COLO829 (cell line): ENCODE data around the gene ISG20L2.

ENCODE experiments used
- DNase-seq: peaks from one replicate; pipeline ENCODE4 v3.0.0; 2012; ENCODE audit warnings: low spot score

ISG20L2 gene

DNA sequence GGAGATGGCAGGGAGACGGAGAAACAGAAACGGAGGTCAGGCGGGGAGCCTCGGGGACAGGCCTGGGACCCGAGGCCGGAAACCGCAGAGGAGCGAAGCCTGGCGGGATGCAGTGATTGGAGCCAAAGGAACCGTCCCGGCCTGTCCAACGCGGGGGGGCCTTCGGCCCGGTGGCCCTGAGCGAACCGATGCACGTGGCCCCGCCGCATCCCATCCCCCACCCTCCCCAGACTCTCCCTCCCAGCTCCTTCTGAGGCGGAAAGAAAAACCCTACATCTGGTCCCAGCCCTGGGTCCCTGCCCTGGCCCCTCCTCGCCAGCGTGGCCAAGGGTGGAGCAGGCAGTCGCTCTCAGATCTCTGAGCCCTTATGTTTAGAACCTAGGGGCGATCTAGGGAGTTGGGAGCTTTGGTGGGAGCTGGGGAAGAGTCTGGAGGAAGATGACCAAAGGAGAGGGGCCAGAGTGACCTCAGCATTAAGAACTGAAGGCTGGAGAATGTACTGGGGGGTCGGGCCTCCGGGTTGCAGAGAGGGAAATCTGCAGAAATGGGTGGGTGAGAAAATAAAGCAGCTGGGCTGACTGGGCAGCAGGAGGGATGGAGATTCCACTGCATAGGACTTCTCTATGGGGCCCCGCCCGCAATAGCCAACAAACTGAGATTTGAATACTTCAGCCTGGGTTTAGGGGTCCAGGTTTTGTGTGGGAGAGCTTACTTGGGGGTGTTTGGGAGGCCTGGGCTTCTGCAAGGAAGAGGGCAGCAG lies 21.7 kb downstream of the ISG20L2 start:
- no peak for DNase-seq

DNA sequence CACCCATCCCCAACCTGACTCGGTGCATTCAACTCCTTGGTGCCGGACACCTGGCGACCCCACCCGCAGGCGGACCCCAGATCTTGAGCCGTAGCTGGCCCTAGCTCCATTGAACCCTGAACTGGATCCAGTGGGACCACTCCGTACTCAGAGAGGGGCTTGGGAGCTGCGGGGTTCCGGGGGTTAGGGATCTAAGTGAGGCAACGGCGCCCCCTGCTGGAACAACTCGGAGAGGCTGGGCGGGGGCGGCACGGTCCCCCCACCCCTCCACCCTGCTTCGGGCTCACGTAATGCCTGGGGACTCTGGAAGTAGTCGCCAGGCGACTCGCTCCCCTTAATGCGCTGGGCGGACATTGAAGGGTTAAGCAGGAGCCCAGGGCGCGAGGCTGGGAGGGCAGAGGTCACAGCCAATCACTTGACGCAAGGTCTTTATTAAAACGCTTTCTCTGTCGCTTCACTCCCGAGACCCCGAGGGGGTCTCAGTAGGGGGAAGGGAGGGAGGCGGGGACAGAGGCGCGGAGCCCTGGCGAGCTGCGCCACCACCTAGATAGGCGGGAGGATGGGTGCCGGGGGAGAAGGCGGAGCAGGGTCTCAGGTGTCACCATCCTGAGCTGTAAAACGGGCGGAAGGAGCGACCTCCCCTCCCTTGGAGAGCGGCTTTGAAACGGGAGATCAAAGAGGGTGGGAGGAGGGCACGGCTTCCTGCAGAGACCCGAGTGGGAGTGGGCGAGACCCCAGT lies 22.5 kb downstream of the ISG20L2 start:
- peak; percentile 51 for DNase-seq

DNA sequence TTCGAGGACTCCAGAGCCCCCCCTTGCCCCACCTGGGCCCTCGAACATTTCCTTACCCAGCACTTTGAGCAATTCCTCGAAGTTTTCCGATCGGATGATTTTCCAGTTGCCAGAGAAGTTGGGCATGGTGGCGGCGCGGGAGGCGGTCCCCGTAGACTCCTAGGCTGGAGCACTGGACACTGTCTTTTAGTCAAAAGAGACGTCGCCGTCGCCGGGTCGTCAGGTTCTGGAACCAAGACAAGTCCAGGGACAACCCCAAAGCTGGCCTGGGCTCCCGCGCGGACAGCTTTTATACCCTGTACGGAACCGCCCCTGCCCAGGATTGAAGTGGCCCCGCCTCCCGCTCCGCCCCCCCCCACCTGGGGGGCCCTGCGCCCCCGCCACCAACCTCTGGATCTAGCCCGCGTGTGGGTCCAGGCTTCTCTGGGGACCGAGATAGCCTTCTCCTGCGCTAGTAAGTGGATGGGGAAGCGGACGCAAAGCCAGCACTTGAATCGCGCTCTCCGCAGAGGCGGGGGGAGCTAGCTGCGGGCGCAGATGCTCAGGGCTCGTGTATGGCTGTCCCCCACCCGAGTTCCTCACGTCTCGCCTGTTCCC lies 23.1 kb downstream of the ISG20L2 start, which contains the start of gene CRABP2:
CRABP2 (minus strand) TSS at position 263 of the 597 bp plus-strand sequence; CDS start at position 126, 137 bp downstream.
- no peak for DNase-seq

DNA sequence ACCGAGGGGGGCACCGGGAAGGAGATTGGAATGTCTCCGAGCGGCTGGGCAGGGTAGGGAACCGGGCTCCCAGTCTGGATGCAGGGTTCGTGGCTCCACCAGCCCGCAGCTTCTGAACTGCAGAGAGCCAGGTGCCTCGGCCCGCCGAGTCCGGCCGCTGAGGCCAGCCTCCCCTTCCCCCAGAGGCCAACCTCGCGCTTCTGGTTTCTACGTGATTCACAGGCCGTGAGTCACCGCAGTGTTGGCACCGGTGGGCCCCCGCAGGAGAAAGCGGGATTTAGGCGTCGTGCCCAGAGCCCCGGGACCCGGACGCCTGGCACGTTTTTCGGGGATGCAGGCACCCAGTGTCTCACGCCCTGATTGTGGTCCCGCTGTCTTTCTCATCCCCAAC lies 23.6 kb downstream of the ISG20L2 start:
- no peak for DNase-seq

DNA sequence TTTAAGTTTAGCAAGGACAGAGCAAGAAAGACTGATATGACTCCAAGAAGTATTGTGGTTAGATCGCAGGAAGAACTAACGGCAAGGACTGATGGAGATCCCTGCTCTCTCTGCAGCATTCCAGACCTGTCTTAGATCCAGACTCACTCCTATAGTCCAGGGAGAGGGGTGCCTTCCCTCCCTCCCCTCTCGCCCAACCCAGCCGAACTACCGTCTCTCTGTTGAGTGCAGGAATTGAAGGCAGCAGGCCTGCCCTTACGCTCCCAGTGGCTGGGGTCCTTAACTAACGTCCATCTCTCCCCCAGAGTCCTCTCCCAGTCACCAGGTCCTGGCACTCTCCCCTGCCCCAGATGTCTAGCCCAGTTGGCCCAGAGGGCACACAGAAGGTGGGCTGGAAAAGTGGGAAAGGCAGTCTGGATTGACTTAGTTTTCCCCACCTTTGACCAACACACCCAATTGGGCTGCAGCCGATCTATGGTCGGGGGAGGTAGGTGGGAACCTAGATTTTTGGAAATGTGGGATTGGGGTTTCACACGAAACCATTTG lies 24.3 kb downstream of the ISG20L2 start:
- no peak for DNase-seq

DNA sequence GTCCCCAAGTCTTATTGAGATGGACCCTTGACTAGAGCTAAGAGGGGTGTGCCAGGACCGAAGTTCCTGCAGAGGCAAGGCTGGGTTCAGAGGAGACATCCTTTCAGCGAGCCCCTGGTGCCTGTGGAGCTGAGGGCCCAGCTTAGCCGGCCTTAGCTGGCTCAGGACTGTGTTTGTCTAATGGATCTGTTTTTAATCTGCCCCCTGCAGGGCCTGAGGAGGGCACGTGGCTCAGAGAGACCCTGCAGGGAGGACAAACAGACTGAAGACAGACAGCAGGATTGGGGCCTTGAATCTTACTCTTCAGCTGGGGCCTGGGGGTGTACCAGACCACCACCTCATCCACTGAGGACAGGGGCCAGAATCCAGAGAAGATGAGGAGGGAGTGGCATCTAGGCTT lies 24.8 kb downstream of the ISG20L2 start:
- no peak for DNase-seq

DNA sequence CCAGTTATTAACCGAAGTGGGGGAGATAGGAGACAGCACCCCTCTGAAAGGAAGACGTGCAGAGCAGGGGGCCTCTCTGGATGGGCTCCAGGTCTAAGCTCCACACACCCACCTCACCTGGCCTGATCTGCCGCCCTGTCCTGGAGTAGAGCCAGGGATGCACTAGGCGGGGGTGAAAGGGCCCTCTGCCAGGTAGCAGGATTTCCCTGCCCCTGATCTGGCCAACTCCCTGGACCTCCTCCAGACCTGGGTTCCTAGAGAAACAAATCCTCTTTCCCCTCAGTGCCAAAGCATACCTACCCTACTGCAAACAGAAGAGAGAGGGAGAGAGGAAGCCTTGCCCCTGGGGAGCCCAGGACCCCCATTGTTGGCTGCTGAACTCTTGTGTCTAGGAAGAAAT lies 25.2 kb downstream of the ISG20L2 start:
- DNase-seq: no peak

DNA sequence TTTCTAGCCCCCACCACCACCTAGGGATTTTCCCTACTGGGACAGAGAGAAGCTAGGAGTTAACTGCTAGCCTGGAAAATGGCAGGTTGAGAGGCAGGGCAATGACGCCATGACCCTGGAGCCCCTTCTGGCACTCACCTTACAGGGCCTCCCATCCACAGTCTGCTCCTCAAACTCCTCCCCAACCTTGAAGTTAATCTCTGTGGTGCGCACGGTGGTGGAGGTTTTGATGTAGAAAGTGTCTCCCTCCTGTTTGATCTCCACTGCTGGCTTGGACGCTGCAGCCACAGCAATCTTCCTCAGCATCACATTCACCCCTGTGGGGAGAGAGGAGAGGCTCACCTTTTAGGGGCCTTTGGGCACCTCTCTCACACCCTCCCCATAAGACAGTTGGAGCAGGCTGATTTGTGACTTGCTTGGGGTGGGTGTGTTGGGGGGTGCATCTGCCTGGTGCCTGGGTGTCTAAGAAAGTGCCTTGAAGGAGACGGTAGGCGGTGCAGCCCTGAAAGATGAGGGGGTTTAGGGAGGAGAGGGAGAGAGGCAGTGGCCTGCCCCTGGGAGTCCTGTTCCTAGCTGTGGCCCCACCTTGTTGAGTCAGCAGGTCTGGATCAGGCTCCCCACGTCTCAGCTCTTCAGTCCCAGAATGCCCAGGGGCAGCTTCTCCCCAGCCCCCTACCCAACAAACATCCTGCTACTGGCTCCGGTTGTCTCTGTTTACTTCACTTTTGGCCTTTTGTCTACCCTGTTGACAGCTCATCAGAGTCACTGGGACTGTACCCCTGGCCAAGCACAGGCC lies 27.6 kb downstream of the ISG20L2 start:
- no peak for DNase-seq

DNA sequence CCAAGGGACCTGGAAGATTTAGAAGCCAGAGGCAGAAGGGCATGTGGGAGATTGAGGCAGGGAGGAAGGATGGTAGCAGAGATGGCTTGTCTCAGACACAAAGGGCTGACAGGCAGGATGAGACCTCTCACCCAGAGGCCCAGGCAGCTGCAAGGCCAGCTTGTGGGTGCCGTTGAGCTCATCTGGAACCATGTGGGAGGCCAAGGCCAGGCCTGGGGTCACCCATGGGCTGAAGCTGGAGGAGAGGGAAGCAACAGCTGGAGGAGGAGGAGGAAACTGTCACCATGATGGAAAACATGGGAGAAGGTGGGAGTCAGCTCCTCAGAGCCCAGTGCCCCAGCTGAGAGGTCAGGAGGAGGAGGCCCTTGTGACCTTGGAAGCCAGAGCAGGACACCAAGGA lies 29.6 kb downstream of the ISG20L2 start:
- no peak for DNase-seq

DNA sequence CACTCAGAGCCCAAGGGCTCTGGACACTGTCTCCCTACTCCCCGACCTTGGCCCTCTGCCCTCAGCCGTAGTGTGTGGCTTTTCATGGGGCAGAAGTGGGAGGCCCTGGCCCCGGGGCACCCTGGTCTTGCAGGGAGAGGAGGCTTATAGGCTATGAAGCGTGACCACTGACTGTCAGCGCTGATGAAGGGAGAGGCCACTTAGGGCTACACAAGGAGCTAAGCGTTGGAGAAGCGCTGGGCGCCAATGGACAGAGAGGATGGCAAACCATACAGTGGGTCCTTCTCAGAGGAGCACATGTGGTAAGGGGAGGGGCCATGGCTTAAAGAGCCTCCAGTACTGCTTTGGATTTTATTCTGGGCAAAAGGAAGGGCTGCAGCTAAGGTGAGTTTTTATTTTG lies 31.1 kb downstream of the ISG20L2 start:
- DNase-seq: no peak

DNA sequence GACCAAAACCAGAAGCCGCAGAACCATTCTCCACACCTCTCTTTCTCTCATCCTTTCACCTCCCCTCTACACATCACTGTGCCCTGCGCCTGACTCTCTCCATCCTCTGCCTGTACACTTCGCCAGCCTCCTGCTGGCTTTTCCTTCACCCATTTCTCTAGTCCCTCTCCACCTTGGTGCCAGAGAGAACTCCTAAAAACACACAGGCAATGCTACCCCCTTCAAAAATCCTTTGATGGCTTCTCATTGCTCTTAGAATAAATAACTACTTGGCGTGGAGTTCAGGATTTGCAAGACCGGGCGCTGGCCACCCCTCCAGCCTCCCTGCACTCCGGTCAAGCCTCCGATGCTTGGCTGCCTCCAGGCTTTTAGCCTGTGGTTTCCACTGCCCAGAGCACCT lies 31.8 kb downstream of the ISG20L2 start:
- DNase-seq: no peak

DNA sequence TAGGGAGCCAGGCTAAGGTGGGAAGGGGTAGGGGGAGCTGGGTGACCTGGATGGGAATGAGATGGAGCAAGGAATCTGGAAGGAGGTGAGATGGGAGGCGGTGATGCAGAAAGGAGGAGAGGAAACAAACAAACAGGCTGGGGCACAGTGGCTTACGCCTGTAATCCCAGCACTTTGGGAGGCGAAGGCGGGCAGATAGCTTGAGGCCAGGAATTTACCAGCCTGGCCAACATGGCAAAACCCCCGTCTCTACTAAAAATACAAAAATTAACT lies 33.9 kb downstream of the ISG20L2 start:
- no peak for DNase-seq

DNA sequence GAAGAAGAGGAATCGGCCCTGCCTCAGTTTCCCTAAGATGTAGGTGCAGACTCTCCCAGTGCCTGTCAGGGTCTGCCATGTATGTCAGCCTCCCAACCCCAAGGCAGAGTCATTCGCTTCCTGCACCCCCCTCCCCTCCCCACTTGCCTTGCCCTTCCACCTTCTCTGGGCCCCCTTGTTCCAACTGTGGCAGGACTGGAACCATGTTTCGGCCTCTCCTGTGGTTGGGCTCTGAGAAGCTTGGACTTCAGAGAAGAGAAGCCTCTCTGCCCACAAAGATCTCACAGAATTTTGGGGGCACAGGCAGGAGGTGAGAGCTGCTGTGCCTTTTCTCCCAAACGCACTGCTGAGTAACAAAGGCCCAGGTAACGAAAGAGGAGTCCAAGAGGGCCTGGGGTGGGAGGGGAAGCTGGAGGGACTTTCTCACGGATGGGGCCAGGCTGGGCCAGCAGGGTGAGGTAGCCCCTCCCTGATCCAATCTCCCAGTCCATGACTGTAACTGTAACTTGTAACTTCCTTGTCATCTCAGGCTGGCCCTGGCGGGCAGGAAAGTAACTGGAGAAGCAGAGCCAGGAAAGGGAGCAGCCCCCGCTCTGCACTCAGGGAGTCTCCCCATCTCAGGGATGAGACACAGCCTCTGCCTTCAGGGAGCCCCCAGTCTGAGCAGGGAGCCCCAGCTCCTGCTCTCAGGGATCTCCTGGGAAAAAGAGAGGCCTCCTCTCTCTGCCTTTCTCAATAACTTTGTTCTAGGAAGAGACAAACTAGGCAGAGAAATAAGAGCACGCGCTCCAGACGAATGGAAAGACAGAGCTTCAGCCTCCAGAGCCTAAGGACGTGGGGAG lies 34.5 kb downstream of the ISG20L2 start:
- no peak for DNase-seq

DNA sequence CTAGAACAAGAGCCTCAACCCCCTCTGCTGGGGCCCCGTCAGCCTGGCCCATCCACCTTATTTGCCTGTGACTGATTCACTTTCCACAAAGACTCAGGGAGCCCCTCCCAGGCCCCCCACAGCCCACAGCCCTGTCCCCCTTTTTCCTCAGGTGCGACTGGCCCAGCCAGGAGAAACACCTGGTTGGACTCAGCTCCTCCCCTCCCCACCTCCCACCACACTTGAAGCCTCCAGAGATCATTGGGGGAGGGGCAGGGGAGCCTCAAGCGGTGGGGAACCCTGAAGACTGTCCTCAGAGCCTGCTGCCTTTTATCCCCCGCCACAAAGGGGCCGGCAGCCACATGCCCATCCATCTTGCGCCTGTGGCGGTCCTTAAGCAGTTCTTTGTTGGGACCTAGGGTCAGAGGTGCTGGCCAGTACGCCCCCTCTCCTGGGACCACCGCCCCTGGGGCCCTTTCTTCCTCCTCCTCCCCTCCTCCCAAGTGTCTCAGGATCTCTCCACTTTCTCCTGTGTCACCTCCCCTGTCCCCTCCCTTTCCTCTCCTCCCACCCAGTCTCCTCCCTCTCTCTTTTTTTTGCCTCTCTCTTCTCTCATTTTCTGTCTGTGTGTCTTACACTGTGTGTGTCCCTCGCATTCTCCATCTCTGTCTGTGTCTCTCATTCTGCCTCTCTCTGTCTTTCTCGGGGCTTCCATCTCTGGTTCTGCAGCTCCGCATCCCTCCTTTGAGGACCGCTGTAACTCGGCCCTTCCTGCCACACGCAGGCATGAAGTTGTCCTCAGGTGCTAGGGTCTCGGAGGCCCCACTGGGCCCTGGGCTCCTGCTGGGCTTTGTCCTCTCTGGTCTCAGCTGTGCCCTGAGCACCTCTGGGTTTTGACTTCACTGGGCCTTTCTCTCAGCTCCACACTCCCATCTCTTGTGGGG lies 35.4 kb downstream of the ISG20L2 start:
- no peak for DNase-seq

DNA sequence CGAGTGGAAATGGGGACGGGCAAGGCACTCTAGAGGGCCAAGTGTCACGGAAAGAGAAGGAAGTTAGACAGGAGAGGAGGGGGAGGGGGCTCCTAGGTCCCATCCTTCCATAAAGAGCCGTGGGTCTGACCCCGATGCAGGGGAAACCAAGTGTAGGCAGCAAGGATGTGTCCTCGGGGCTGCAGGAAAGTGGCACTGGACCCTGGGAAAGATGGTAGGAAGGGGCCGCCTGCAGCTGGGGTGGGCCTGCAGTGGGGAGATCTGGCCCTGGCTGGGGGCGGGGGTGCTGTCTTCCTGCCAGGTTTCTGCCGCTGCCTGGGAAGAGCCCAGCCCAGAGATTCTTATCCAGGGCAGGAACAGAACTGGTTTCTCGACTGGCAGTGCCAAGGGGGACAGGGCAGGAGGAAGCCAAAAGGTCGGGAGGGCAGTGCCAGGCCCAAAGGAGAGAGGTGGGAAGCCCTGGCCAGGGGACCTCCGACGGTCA lies 36.1 kb downstream of the ISG20L2 start:
- no peak for DNase-seq

DNA sequence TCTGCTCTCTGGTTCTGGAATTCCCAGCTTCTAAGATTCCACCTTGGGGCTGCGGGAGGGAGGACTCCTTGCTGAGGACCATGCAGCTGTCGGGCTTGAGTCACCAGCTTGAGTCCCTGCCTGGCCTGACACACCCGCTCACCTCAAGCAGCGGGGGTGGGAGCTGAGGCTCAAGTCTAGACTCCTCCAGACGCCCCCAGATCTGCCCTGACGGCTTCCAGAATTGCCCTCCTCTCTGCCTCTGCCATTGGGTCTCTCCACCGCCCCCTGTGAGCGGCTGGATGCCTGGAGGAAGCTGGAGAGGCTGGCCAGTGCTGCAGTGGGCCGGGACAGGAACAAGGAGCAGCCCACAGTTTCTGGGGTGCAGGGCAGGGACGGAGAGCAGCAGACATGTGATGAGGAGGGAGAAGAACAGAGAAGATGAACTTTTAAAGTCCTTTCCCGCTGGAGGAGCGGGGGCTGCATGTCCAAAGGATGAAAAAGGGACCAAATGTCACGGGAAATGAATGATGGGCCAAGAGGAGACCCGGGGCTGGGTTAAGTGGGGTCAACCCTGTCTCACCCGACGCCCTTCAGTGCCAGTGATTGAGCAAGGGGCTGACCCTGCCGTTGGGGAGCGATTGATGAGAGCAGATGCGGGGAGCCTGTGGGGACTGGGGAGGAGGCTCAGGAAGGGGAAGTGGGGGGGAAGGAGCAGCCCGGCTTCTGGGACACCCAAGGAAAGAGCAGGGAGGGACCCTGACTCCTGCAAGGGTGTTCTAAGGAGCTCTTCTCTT lies 36.7 kb downstream of the ISG20L2 start:
- DNase-seq: no peak

DNA sequence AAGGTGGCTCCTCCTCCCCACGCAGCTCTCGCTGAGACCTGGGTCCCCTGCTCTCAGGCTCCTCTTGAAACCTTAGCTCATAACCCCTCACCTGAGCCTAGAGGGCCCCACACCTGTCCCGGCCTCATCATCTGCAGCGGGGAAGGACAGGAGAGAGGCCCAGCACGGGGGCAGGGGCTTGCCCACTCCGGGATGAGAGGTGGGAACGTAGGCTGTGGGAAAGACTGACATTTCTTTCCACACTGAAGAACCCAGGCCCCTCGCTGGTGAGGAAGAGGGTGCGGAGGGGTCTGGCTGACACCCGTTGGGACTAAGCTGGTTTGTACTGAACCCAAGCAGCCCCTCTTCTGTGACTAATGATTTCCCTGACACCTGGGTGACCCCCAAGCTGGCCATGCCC lies 37.4 kb downstream of the ISG20L2 start:
- no peak for DNase-seq

DNA sequence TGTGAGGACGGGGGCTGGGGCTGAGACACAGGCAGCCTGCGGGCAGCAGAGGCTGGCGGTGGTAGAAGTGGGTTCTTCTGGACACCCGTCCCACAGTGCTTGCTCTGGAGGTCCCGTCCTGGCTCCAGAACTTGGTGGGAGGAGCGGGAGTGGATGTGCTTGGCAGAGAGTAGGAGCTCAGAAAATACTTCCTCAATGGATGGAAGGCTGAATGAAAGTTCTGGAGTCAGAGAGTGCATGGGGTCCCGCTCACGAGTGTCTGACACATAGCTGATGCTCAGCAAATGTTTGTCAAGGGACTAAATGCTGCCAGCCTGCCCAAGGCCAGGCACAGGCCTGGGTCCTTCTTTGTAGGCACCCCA lies 37.9 kb downstream of the ISG20L2 start:
- no peak for DNase-seq

DNA sequence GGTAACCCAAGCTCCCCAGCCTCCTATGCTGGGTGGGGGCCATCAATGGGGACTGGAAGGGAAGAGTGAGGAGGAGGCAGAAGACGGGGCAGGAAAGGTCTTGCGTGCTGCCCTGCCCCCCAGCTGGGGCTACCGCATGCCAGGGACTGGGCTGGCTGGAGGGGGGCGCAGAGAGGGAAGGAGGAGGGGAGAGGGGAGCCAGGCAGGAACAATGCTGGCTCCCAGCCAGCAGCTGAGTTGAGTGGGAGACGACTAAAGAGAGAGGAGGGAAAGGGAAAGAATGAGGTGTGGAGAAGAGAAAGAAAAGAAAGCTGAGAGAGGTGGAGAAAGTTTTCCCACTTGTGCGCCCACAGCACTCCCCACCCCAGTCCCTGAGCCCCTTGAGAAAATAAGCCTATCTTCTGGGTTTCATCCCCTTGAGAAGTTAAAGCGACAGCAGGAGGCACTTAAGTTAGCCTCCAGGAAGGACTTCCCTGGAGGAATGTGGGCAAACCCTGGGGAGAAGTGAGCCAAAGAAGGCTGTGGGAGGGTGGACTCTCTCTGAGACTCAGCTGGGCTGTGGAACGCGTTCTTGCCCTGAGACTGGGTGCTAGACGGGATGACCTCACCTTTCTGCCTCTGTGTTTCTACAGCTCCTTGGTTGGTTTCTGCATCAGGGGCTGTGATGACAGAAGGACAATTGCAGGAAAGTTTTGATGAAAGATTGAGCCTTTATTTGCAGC lies 38.5 kb downstream of the ISG20L2 start:
- DNase-seq: no peak
